Caki2 (cell line): ENCODE data around the gene MYO5A. TPM values are rescaled to one million over a fixed set of nuclear protein-coding genes. Genes with fewer than 3 reads are reported as not detected.
"Not testable (repeated sequence)": the region's sequence is repeated elsewhere in the genome, so short reads cannot be mapped to it uniquely, and the experiment has no call there.

Experiments
- DNase-seq: peaks from one replicate; pipeline ENCODE4 v3.0.0-alpha.2; 2015; ENCODE audit warnings: low read depth
- in situ Hi-C: cut with HindIII; loops from 2 replicates; pipeline ENCODE4 v1.10.0; 2016; ENCODE audit warnings: low sequenced_read_pairs, low pct_unique_long_range_greater_than_20kb, mixed read lengths
- total RNA-seq: library from RNA; depleted of rRNA; stranded (reverse); fragments of >200 nt; shearing (Covaris generic); gene quantifications from 2 replicates; pipeline ENCODE4 v1.2.3, GENCODE V29; 2014; ENCODE audit warnings: low replicate concordance

Gene MYO5A
- total RNA-seq, 1 experiment from 2014 or later: 3.1 TPM

- in situ Hi-C loops: no loop called here
Measured at GRCh38 chr15:52515343-52515742, 13.3 kb downstream of the MYO5A start.

GRCh38 chr15:52514482-52514881 lies 14.2 kb downstream of the MYO5A start:
- in situ Hi-C loops: no loop called here
- DNase-seq: no peak

More at GRCh38 chr15:52515343-52515742, 13.3 kb downstream of the MYO5A start:
- no peak for DNase-seq

DNA sequence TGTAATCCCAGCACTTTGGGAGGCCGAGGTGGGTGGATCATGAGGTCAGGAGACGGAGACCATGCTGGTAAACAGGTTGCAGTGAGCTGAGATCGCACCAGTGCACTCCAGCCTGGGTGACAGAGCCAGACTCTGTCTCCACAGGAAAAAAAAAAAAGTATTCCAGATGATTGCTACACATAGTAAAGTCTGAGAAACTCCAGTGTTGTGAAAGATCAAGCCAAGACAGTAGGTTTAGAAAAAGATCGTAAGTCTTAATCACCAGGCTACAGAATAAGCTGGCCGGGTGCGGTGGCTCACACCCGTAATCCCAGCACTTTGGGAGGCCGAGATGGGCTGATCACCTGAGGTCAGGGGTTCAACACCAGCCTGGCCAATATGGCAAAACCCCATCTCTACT lies 15.8 kb downstream of the MYO5A start:
- in situ Hi-C loops: not testable (repeated sequence)

DNA sequence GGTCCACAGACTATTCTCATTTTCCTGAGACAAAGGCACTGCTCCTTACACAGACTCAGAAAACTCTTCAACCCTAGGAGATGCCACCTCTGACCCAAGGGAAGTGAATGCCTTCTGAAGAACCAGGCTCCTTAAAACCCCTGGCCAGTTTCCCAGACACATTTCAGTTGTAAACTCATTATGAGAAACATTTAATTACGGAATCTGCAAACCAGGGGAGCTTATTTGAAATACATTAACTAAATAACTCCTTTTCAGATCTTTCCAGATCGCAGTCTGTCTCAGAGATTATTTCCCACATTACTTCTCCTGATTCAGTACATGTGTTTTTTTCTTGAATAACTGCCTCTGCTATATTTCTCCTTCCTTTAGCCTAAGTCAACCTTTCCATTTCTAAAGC lies 17.6 kb downstream of the MYO5A start:
- in situ Hi-C loops: no loop called here
- no peak for DNase-seq

More for the DNA sequence above, 15.8 kb downstream of the MYO5A start:
- DNase-seq: not testable (repeated sequence)

DNA sequence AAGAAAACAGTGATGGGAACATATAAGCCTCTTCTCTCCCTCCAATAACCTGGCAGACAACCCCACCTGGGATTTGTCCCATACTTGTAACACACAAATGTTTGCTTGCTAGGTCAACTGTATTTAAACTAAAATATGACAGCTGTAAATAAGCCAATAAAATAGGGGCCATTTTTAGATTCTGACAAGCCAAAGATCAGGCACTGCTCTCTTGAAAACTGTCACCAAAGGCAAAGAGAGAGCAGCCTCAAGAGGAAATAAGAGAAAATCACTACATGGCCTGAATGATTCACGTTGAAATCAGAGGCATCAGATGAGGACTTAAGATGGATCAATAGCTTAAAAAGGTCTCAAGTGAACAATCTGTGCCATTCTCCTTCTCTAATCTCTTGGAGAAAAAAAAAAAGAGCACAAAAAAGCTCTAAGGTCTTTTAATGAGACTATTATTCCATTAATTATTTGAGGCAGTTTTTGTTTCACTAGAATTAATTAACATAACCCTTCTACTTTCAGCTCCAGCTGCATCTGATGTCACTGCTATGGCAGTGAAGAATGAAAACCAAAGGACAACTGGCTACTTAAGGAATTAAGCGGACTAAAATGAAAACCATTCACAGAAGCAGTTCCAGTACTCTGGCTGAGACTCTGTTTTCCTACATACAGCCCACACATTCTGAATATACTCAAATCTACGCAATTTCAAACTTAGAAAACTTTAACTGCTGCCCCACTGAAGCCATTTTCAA lies 19.0 kb downstream of the MYO5A start:
- in situ Hi-C loops: no loop called here
- no peak for DNase-seq

DNA sequence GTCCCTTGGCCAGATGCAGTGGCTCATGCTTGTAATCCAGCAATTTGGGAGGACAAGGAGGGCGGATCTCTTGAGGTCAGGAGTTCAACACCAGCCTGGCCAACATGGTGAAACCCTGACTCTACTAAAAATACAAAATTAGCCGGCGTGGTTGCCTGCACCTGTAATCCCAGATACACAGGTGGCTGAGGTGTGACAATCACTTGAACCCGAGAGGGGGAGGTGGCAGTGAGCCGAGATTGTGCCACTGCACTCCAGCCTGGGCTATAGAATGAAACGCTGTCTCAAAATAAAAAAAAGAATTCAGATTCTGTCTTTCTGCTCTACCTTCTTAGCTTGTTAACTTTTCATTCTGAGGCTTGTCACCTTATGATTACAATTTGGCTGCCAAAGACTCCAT lies 22.1 kb downstream of the MYO5A start:
- in situ Hi-C loops: no loop called here
- no peak for DNase-seq

DNA sequence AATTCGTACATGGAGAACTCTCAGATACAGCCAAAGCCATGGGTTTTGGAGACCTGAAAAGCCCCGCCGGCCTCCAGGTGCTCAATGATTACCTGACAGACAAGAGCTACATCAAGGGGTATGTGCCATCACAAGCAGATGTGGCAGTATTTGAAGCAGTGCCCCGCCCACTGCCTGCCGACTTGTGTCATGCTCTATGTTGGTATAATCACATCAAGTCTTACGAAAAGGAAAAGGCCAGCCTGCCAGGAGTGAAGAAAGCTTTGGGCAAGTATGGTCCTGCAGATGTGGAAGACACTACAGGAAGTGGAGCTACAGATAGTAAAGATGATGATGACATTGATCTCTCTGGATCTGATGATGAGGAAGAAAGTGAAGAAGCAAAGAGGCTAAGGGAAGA lies 23.5 kb downstream of the MYO5A start:
- in situ Hi-C loops: no loop called here
- no peak for DNase-seq

GRCh38 chr15:52503788-52504496 lies 24.7 kb downstream of the MYO5A start:
- no peak for DNase-seq
- in situ Hi-C loops: no loop called here

GRCh38 chr15:52502608-52503007 lies 26.1 kb downstream of the MYO5A start:
- in situ Hi-C loops: no loop called here
- no peak for DNase-seq

DNA sequence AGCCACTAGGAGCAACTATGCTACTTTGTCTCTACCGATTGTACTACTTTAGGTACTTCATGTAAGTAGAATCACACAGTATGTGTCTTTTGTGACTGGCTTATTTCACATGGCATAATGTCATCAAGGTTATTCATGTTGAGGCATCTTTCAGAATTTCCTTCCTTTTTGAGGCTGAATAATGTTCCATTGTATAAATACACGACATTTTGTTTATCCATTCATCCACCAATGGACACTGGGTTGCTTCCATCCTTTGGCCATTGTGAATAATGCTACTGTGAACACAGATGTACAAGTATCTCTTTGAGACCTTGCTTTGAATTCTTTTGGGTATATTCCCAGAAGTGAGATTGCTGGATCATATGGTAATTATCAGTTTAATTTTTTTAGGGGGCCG lies 29.2 kb downstream of the MYO5A start:
- in situ Hi-C loops: no loop called here
- DNase-seq: no peak

DNA sequence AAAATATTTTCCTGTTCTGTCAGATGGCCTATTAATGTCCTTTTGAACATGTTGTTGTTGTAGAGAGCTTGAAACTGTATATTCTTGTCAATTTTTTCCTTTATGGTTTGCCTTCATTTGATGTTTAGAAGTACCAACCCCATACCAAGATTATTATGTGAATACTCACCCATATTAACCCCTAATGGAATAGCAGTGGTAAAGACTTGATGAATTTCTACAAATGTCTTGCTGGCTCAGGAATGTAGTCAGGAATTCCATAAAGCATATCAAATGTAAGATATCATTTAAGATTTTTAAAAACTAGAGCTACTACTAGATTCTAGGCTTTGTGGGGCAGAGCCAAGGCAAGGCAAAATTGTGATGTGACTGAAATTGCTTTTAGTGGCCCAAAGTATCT lies 30.0 kb downstream of the MYO5A start:
- in situ Hi-C loops: no loop called here
- DNase-seq: no peak

- in situ Hi-C loops: no loop called here
- DNase-seq: peak; percentile 51
Measured at GRCh38 chr15:52496776-52497470, 31.8 kb downstream of the MYO5A start.

- in situ Hi-C loops: no loop called here
Measured at GRCh38 chr15:52496175-52496574, 32.5 kb downstream of the MYO5A start.

GRCh38 chr15:52495125-52495524 lies 33.6 kb downstream of the MYO5A start:
- in situ Hi-C loops: no loop called here

More at GRCh38 chr15:52496175-52496574, 32.5 kb downstream of the MYO5A start:
- no peak for DNase-seq

GRCh38 chr15:52493968-52494367 lies 34.7 kb downstream of the MYO5A start:
- in situ Hi-C loops: no loop called here

More at GRCh38 chr15:52495125-52495524, 33.6 kb downstream of the MYO5A start:
- no peak for DNase-seq

DNA sequence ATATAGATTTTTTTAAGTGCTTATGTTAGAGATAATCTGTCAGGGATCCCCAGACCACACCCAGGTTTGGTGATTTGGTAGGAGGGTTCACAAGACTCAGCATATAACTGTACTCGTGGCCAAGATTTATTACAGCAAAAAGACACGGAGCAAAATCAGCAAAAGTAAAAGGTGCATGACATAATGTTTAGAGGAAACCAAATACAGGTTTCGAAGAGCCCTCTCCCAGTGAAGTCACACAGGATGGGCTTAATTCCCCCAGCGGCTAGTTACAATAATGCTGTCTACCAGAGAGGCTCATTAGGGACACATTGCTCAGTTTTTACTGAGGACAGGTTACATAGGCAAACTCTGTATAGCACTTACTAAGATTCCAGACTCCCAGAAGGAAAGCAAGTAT lies 36.5 kb downstream of the MYO5A start:
- no peak for DNase-seq
- in situ Hi-C loops: no loop called here

More at GRCh38 chr15:52493968-52494367, 34.7 kb downstream of the MYO5A start:
- no peak for DNase-seq

DNA sequence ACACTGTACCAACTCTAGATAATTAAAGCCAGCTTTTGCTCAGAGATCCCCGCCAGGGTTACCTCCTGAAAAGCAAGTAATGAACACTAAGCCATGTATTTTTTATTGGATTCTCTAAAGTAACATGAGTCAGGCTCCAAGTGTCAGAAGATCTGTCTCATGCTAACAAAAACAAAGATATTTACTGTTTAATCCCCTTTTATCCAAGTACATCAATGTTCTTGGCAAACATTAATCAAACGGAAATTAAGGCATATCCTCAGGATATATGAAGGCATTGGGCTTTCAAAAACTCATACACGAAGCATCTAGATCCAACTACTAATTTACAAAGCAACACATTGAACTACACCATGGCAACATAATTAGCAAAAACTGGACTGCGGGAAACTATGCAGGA lies 37.2 kb downstream of the MYO5A start:
- in situ Hi-C loops: no loop called here
- DNase-seq: no peak

DNA sequence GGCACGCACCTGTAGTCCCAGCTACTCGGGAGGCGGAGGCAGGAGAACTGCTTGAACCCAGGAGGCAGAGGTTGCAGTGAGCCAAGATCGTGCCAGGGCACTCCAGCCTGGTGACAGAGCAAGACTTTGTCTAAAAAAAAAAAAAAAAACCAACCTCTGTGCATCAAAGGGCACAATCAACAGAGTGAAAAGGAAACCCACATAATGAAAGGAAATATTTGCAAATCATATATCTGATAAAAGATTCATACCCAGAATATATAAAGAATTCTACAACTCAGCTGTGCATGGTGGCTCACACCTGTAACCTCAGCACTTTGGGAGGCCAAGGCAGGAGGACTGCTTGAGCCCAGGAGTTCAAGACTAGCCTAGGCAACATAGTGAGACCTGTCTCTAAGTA lies 39.2 kb downstream of the MYO5A start:
- in situ Hi-C loops: not testable (repeated sequence)

DNA sequence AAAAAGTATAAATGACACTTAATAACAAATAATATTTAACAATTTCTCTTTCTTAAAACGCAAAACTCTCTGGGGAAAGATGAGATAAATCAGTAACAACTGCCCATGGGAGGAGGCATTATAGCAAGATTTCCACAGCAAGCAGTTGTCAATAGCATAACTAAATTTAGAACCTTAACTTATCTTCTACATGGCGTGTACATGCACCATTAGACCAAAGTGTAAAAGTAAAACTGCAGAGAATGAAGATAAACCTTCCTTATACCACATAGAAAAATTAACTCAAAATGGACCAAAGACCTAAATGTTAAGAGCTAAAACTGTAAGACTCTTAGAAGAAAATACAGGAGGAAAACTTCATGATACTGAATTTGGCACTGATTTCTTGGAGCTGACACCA lies 39.9 kb downstream of the MYO5A start:
- DNase-seq: no peak
- in situ Hi-C loops: no loop called here

More for the DNA sequence above, 39.2 kb downstream of the MYO5A start:
- DNase-seq: not testable (repeated sequence)
